Stimulated activated CD4-positive, alpha-beta T cell treated with anti-CD3 and anti-CD28 coated beads, Interleukin-12 subunit alpha, Interleukin-12 subunit beta, amount 100 ng/mL, for 24 hours (primary cell): Measurements from ENCODE around the gene KCNH2.
A peak's percentile ranks its signal among the peaks of the same experiment; 100 is the strongest.

Experiments
- DNase-seq, 2 experiments: peaks; one replicate each; pipeline ENCODE4 v3.0.0-alpha.2; 2020; ENCODE audit warnings: low read depth in 2 of 2

Gene KCNH2

DNA sequence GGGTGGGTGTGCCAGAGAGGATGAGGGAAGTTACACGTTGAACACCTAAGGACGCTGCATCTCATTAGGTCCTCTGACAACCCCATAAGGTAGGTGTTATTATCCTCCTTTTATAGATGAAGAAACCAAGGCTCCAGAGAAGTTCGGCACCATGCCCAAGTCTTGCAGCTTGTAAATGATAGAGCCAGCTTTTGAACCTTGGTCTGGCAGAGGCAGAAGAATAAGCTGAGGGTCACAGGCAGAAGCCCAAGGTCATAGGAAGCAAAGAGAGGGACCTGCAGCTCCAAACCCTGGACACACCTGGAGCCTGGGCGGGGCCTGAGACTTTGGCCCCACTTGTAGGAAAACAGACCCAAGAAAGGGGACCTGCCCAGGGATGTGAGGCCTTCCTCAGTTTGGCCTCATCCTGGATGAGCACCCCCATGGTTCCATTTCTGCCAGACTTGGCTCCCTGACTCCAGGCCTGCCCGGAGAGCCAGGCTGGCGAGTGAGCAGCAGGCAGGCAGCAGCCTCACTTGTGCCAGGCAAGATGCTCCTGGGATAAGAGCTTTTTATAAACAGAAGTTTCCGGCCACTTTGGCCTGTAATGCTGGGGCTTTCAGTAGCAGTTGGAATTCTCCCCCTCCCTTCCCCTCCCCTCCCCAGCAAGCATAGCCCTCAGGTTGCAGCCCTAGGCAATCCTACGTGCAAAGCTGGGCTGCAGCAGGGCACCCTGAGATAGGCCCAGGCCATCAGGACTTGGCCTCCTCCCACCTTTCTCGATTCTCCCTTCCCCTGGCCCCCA lies 2.4 kb downstream of the KCNH2 start:
- DNase-seq = no peak

DNA sequence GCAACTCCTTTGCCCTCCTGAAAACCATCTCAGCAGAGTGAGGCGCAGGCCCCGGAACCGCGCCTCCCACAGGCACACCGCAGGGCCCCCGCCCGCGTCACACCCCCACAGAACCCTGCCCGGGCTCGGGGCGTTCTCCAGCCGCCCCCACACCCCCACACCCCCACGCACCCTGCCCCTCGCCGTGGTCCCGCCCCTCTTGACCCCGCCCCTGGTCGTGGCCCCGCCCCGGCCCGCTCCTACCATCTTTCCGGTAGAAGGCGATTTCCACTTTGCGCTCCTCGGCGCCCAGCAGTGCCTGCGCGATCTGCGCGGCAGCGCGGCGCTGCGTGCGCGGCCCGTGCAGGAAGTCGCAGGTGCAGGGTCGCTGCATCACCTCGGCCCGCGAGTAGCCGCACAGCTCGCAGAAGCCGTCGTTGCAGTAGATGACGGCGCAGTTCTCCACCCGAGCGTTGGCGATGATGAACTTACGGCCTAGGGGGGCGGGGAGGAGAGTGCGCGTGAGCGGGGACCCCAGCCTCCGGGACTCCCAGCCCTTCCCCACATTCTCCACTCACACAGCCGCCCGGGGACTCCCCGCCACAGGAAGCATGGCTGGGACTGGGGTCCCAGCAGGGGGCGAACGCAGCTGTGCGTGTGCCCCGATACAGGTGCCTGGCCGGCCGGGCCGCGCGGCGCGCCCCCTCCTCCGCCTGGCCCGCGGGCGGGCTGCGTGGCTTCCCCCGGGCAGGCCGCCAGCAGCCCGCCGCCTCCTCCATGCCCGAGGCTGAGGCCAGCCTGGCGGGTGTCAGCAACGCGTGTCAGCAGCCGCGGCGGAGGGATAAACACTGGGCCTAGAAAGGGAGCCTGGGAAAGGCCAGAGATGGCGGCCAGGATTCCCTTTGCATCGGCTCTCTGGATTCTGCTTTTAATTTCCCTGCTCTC lies 3.4 kb downstream of the KCNH2 start:
- DNase-seq = peak; percentile 60 to 71

DNA sequence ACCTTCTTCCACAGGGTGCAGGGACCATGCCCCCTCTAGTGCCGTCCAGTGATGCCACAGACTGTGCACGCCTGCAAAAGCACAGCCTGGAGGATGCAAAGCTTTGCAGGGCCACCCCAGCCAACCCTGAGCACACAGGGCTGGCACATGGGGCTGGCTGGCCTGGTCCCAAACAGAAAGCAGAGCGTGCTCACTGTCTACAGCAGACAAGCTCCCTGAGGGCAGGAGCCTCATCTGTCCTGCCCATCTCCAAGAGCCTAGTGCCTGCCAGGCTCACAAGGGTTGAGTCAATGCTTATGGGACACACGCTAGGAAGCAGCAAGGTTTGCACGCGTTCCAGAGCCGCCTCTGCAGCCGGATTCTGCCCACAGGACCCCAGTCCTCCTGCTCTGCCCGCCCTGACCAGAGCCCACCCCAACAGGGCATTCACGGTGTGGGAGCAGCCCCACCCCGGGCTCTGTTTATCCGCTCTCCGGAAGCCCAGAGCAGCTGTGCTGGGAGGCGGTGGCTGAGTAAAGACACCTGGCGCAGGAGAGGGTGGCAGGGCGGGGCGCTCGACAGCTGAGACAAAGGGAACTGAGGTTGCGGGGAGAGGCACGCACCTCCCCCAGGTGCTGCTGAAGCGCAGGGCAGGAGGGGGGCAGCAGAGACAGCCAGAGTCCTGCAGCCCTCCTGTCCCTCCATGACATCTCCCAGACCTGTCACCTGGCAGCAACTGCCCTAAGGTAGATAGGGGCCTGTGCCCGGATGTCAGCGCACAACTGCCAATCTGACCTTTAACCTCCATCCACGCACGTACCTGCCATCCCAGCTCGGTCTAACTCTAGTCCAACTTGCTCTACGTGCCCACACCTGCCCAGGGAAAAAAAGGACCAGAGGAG lies 4.3 kb downstream of the KCNH2 start:
- DNase-seq = no peak

DNA sequence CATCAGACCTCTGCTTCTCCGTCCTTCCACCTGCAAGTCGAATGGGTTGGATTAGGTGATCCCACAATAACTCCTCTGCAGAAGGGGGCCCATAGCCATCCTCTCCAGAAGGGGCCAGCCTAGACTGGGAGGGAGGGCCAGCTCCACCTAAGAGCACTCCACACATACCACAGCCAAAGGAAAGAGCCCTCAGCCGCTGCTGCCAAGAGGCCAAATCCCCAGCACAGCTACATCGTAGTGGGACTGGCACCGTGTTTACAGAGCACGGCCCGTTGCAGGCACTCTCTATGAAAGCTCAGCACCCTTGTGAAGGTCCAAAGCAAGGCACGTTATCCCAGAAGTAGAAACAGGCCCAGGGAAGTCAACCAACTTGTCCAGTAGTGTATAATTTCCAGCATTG lies 5.4 kb downstream of the KCNH2 start:
- no peak for DNase-seq

DNA sequence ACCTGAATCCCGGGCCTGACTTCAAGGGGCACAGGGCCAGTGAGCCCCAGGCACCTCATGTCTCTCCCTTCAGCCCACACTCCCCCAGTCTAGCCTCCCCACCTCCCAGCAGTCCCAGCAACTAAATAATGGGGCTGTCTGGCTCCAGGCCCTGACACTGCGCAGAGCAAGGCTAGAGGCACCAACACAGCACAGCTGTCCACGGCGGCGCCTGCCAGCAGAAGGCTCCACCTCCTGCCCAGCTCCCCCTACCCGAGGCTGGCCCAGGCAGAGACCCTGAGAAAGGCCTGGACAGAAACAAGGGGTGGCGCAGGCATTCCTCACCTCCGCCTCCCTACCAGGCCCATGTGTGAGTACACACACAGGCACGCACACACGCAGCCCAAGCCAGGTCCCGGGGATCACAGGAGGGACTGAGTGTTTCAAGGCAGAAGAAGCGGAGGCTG lies 6.1 kb downstream of the KCNH2 start:
- DNase-seq = no peak

DNA sequence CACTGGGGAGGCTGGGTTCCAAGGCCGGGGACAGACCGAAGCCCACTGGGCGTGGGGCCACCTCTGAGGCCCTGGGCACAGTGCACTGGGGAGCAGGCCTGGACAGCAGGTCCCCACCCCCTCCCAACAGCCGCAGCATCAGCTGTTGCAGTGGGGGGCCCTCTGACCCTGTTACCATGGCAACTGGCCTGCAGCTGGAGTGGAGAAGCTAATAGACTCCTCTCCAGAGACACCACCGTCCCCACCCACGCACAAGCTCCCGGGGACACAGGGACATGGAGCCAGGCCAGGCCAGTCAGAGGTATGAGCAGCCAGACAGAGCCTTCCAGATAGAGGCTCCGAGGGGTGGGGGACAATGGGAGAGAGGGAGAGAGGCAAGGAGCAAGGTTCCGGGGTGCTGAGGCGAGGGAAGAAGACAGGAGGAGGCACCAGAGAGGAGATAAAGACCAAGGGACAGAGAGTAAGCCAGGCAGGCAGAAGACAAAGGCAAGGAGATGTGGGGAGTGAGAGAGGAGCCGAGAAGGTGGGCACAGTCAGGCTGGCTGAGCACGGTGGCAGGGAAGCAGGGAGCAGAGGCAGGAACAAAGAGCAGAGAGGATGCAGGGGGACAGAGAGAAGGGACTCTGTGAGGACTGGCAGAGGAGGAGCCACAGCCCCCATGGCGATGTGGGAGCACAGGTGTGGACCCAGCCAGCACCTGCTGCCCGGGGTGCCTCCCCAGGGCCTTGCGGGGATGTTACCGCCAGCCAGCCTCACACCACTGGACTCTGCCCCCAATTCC lies 6.7 kb downstream of the KCNH2 start:
- DNase-seq = no peak

DNA sequence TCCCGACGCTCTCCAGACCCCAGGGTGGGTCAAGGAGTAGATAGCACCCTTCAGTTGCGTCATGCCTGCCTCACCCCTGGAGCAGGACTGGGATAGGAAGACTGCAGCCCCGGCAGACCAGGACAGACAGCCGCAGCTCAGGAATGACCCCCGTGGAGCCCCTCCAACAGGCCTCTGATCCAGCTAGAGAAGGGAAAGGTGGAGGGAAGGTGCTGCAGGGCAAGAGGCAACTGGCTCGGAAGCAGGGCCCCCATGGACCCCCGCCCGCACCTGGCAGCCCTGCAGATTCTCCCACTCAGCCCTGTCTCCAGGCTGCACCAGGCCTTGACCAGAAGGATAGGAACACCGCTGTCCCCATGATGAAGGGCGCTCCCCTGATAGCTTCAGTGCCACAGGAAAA lies 7.7 kb downstream of the KCNH2 start:
- DNase-seq = no peak

DNA sequence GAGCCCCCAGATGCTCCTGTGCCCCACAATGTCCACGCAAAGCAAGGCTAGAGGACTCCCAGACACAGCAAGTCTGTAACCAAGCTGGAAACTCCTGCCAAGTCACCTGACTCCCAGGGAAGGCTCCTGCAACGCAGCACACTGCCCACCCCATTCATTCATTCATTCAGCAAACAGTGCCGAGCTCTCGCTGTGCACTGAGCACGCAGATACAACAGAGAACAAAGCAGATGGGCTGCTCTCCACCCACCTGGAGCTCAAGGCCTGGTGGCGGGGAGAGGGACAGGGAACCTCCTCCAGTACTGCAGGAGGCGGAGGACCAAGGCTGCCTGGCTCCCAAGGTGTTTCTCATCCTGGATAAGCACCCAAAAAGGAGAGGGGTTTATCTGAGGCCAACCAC lies 8.6 kb downstream of the KCNH2 start:
- DNase-seq = no peak

DNA sequence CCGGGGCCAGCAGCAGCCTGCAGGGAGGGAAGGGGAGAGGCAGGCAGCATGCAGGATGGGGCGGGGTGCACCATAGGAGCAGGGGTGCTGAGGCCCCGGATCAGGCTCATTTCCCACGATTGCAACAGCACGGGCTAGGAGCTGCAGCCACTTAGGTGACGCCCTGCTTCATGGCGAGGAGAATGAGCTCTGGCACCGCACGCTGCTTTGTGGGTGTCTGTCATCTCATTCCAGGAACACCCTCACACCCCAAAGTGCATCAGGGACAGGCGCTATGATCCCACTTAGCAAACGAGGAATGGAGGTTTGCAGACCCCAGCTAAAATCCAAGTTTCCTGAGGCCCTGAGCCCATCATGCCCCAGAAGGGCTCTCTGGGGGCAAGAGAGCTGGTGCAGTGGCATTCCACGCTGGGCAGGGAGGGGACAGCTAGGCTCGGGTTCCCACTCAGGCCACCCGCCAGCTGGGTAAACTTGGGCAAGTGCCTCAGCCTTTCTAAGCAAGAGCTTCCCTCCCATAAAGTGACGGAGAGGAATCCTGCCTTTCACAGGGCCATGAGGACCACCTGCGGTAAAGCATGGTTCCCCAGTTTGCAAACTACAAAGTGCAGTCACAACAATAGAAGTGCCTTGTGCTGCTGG lies 9.3 kb downstream of the KCNH2 start:
- DNase-seq = no peak

DNA sequence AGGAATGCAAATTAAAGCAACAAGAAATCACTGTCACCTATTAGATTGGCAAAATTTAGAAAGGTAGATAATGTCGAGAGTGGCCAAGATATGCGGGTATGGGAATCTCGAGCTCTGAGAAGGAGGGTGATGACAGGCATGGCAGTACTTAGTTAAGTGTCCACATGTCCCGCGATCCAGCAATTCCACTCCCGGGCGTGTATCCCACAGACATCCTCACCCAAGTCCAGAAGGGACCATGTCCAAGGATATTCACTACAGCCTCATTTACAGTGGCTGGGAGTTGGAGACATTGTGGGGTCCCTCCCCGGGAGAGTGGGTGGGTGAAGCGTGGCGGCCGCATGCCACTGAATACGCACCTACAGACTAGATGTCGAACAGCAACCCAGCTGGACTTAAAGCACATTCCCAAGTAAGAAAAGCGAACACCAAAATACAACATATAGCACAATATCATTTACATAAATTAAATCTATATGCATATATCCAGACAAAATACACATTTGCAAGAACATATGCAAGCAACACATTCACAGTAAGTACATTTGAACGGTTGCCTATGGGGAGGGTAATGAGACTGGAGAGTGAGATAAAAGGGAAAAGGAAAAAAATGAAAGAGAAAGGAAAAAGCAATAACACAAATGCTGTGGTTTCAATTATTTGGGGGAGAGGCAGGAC lies 9.9 kb downstream of the KCNH2 start:
- no peak for DNase-seq

DNA sequence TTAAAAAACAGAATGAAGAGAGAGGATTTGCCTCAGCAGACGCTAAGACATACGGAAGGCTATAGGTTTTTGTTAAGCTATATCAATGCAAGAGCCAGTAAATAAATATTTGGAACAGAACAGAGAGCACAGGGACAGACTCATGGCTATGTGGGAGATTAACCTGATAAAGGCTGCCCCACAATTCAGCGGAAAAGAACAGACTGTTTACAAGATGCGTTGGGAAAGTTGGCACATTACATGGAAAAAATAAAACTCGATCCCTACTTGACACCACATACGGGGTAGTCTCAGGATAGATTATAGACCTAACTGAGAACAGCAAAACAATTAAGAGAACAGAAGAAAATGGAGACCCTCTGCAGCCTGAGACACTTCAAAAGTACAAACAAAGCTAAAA lies 10.8 kb downstream of the KCNH2 start:
- no peak for DNase-seq

DNA sequence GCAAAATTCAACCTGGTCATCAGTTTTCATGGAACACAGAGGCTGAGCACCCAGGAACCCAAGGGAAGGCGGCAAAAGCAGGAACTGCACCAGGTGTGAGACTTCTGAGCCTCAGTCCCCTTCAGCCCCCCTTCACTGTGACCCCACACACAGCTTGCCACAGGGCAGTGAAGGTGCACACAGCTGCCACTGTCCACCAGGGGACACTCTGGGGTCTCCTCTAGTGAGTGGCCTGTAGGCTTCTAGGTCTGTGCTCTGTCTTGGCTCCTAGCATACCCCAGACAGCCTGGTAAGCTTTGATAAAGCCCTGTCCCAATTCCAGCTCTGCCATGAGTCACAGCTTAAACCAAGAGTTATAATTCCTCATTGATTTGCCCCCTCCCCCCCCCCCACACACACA lies 12.1 kb downstream of the KCNH2 start:
- DNase-seq = no peak

DNA sequence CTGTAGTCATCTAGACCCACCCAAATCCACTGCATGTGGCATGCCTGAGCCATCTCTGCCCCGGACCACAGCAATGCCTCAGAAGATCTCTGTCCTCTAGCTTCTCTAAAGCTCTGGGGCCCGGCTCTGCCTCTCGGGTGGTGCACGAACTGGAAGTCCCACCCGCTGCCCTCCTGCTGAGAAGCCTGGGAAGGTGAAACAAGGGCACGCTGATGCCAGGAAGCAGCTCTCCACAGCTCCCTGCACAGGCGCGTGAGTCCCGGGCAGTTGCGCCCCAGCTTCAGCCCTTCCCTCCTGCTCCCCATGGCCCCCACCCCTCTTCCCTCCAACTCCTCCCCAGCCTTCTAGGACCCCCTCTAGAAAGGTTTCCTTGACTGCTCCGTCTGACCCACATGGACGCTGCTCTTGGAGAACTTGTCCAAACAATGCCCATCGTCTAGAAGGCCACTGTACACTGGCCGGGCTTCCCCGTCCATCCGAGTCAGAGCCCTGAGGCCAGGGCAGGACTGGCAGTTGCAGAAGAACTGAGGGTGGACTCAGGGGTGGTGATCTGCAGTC lies 12.8 kb downstream of the KCNH2 start:
- no peak for DNase-seq

DNA sequence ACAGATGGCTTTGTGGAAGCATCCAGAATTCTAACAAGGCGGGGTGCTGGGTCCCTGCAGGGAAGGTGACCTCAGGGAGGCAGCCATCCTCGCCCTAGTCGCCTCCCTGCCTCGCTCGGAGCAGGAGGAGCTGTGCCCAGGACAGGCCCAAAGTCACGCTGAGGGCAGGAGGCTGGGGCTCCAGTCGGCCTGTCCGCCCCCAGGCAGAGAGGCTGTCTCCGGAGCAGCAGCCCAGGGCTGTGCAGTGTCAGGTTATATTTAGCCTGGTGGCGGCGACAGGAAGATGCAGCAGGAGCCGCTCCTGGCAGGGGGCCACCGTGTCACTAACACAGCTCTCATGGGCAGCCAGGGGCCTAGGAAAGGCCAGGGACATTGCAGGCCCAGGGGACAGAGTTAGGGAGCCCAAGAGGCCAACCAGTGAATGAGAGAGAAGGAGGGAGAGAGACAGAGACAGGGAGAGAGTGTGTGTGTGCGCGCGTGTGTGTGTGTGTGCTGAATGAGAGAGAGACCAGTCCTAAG lies 13.5 kb downstream of the KCNH2 start:
- DNase-seq = no peak

DNA sequence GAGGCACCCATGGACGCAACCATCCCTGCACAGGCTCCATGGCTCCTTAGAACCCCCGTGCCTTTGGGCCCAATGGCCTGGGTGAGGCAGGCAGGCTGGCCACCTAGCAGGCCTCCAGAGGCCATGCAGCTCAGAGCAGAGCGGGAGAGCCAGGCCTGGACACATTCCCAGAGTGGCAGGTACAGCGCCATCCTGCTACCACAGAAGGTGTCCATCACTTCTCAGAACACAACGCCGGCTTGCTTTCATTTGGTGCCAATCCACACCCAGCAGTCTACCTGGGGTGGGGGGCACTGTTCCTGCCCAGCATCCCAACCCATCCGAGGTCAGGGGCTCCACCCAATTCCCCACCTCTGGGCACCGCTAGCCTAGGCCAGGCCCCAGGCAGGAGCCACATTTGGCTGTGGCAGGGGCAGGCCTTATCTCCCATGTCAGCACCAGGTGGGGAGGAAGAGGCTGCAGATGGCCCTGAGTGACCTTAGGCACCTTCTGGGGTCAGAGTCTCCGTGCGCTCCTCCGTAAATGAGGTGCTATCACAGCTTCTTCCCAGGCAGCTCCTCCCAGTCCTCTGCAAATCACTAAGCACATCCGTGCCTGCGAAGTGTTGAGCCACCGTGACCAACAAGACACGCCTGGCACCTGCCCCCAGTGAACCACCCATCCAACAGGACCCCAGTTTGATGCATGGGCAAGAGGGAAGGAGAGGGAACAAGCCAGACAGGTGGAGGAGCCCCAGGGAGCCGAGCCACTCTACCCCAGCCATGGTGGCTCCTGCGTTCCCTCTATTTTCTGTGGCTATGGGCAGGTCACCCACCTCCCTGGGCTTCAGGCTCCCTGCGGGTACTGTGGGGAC lies 14.2 kb downstream of the KCNH2 start:
- DNase-seq = no peak

DNA sequence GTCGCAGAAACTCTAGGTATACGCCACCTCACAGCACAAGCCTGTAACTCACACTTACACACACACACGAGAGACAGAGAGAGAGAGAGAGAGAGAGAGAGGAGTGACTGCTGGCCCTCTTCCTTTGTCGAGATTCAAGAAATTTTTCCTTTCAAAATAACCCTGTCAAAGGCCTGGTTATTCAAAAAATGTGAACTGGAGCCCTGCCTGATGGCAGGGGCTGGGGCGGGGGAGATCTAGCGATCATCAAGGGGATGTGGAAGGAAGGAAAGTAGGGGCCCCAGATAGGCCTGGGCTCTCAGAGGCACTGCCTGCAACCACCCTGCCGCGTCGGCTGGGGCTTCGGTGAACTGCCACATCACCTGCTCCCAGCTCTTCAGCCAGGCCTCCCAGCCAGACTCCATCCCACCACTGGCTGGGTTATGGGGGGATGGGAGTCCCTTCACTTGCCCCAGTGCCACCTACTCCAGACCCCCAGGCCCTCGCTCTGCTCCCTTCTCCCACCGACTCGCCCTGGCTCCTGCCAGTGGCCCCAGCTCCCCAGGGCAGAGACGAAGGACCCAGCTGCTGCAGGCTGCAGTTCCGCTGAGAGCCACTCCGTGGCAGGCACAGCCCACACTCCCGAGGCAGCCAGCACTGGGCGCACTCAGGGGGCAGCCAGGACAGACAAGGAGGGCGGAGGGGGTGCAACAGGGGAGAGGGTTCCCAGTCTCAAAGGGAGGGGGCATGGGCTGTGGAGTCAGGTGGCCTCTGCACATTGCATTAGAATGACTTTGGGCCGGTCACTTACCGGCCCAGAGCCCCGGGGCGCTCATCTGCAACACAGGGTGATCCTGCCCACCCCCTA lies 15.3 kb downstream of the KCNH2 start:
- peak in 1 of 2 experiments; percentile 47 for DNase-seq

DNA sequence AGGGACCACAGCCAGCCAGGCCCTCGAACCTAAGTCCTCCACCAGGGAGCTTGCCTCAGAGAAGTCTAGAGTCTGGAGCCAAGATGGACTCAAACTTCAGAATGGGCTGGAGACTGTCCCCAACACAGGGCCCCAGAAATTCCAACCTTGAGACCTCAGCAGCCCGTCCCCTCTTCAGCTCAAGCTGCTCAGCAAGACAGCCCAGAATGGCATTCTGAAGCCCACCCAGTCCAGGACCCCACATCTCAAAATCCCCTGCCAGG lies 15.9 kb downstream of the KCNH2 start:
- DNase-seq = no peak
